ENCODE measurements around the gene COX5B. TPM values are rescaled to one million over a fixed set of nuclear protein-coding genes. Genes with fewer than 3 reads are reported as not detected.

COX5B gene
- total and polyA plus RNA-seq, 9 of the 15 experiments (the other 6 are each of a cell fraction or from before 2014, with no cell fraction given): 154 to 1,424 (median 487) TPM

DNA sequence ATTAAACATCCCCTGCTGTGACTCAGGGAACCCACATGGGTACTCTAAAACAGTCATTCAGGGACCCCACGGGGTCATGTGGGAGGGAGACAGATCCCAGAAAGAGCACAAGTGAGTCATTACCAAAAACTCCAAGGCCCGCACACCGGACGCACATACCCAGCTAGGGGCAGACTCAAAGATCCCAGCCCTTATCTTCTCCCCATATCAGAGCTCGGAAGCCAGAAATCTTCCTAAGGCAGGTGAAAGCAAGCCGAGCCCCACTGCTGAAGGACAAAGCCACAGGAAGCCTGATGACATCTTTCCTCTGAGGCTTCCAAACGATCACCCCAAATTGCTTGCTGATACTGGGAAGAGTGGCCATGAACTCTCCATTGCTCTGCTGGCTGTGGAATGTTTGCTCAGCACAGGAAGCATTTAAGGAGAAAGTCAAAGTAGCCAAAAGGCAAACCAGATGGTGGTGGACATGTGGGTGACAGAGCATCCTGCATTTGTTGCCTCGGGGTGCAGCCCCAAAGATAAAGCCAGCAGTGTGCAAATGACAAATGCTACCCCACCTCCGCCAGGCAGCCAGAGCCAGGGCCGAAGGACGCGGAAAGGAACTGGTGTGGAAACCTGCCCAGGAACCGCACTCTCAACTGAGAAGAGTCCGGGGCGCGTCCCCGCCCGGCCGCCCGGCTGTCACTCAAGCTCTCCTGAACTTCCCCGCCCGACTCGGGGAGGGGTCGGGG lies 17.2 kb downstream of the COX5B start (continued):
- no peak for TF ChIP-seq BRF2 (IDR thresholded peaks at IDR 0.05; ENCODE audit: borderline replicate concordance, insufficient read depth, insufficient read length)
- TF ChIP-seq CREB1 (IDR thresholded peaks at IDR 0.05): no peak
- no peak for TF ChIP-seq CREB1 (CRISPR knock-in tag; IDR thresholded peaks at IDR 0.05)
- no peak for TF ChIP-seq ZNF24 (IDR thresholded peaks at IDR 0.05)
- peak; percentile 59 for TF ChIP-seq POLR2A (conservative IDR thresholded peaks at IDR 0.05)
- peak; percentile 22; the same call in 1 of the 2 replicates for TF ChIP-seq ESRRA (IDR thresholded peaks at IDR 0.05; ENCODE audit: borderline replicate concordance, low read depth)
- TF ChIP-seq RAD21 (CRISPR knock-in tag; conservative IDR thresholded peaks at IDR 0.05 in 1 of 2, IDR thresholded peaks at IDR 0.05 in 1 of 2): no peak
- no peak for TF ChIP-seq ZBTB8A (IDR thresholded peaks at IDR 0.05; ENCODE audit: partially characterized antibody)
- peak; percentile 76 for TF ChIP-seq GATA2 (CRISPR knock-in tag; IDR thresholded peaks at IDR 0.05)
- TF ChIP-seq ZNF316 (IDR thresholded peaks at IDR 0.05): no peak
- TF ChIP-seq CBFB (CRISPR knock-in tag; IDR thresholded peaks at IDR 0.05): no peak
- TF ChIP-seq ZNF217 (CRISPR knock-in tag; IDR thresholded peaks at IDR 0.05): no peak
- TF ChIP-seq GTF2A2 (tag; IDR thresholded peaks at IDR 0.05): no peak
- TF ChIP-seq, protein P1, sequence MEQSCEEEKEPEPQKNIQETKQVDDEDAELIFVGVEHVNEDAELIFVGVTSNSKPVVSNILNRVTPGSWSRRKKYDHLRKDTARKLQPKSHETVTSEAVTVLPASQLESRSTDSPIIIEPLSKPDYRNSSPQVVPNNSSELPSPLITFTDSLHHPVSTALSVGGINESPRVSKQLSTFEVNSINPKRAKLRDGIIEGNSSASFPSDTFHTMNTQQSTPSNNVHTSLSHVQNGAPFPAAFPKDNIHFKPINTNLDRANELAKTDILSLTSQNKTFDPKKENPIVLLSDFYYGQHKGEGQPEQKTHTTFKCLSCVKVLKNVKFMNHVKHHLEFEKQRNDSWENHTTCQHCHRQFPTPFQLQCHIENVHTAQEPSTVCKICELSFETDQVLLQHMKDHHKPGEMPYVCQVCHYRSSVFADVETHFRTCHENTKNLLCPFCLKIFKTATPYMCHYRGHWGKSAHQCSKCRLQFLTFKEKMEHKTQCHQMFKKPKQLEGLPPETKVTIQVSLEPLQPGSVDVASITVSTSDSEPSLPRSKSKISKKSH (CRISPR knock-in tag; IDR thresholded peaks at IDR 0.05): no peak
- TF ChIP-seq ILF3 (IDR thresholded peaks at IDR 0.05; ENCODE audit: borderline replicate concordance): no peak
- TF ChIP-seq NFE2L1 (tag; IDR thresholded peaks at IDR 0.05; ENCODE audit: borderline replicate concordance, low read depth): no peak
- TF ChIP-seq, protein P2, sequence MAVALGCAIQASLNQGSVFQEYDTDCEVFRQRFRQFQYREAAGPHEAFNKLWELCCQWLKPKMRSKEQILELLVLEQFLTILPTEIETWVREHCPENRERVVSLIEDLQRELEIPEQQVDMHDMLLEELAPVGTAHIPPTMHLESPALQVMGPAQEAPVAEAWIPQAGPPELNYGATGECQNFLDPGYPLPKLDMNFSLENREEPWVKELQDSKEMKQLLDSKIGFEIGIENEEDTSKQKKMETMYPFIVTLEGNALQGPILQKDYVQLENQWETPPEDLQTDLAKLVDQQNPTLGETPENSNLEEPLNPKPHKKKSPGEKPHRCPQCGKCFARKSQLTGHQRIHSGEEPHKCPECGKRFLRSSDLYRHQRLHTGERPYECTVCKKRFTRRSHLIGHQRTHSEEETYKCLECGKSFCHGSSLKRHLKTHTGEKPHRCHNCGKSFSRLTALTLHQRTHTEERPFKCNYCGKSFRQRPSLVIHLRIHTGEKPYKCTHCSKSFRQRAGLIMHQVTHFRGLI (CRISPR knock-in tag; IDR thresholded peaks at IDR 0.05): no peak
- TF ChIP-seq PHF20 (IDR thresholded peaks at IDR 0.05; ENCODE audit: partially characterized antibody): no peak
- TF ChIP-seq, protein P3, sequence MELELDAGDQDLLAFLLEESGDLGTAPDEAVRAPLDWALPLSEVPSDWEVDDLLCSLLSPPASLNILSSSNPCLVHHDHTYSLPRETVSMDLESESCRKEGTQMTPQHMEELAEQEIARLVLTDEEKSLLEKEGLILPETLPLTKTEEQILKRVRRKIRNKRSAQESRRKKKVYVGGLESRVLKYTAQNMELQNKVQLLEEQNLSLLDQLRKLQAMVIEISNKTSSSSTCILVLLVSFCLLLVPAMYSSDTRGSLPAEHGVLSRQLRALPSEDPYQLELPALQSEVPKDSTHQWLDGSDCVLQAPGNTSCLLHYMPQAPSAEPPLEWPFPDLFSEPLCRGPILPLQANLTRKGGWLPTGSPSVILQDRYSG (tag; conservative IDR thresholded peaks at IDR 0.05; ENCODE audit: low read depth): no peak
- no peak for TF ChIP-seq DEAF1 (CRISPR knock-in tag; IDR thresholded peaks at IDR 0.05)
- peak; percentile 96 for TF ChIP-seq CHD1 (IDR thresholded peaks at IDR 0.05; ENCODE audit: low read length)
- TF ChIP-seq TAL1 (IDR thresholded peaks at IDR 0.05): no peak; the same call in 1 of the 2 replicates

All from K562 (cell line).